Mammary epithelial cell (primary cell): ENCODE data around the gene LGR4.

Experiments
- CTCF ChIP-seq, 2 donors: IDR thresholded peaks in 1 of 2; conservative IDR thresholded peaks in 1 of 2; 2 replicates each; pipeline ENCODE4 v1.5.1; 2011 to 2012; ENCODE audit warnings: inconsistent platforms in 2 of 2, low read length in 2 of 2, mild to moderate bottlenecking in 2 of 2, control low read depth in 1 of 2, low read depth in 1 of 2; ENCODE audit not compliant: insufficient read depth in 1 of 2; ENCODE audit errors: extremely low read depth in 1 of 2
- EZH2 ChIP-seq: IDR thresholded peaks from 2 replicates; pipeline ENCODE4 v1.6.1; 2012; ENCODE audit warnings: low read length, inconsistent platforms, borderline replicate concordance

GRCh38 chr11:27489092-27489491, 16.5 kb upstream of the LGR4 start:
- TF ChIP-seq CTCF (conservative IDR thresholded peaks at IDR 0.05 in 1 of 2, IDR thresholded peaks at IDR 0.05 in 1 of 2; ENCODE audit: extremely low read depth in 1 of 2, insufficient read depth in 1 of 2, low read depth in 1 of 2, low read length in 2 of 2) (no peak), EZH2 (no peak)
